AG04450 (cell line): ENCODE data around the gene PGS1. TPM values are rescaled to one million over a fixed set of nuclear protein-coding genes. Genes with fewer than 3 reads are reported as not detected.

Experiments used
- CTCF ChIA-PET: fragments of 300-600, 350-600 bp; formaldehyde crosslinking; extraction: SDS; loops from one replicate; lab custom pipeline; 2022; ENCODE audit warnings: antibody characterized with exemption, inconsistent platforms; lab: Charles Lee
- POLR2A ChIA-PET: fragments of 350-600 bp; formaldehyde crosslinking; extraction: SDS; loops from one replicate; lab custom pipeline; 2021; ENCODE audit warnings: antibody characterized with exemption, inconsistent platforms; lab: Yijun Ruan, JAX
- DNase-seq: peaks from one replicate; pipeline ENCODE4 v3.0.0-alpha.2; 2011; ENCODE audit warnings: low read depth, low spot score
- H3K27ac ChIP-seq: one replicate; pipeline ENCODE4 v1.5.1; 2012; ENCODE audit warnings: low read depth, low read length, control low read depth
- H3K27me3 ChIP-seq: one replicate; pipeline ENCODE4 v1.6.0; 2012; ENCODE audit warnings: low read length; ENCODE audit not compliant: control insufficient read depth, insufficient read depth
- H3K4me3 ChIP-seq: 2 replicates; pipeline ENCODE4 v1.5.1; 2011; ENCODE audit warnings: mild to moderate bottlenecking, low read depth, low read length, control low read depth
- H3K9me3 ChIP-seq: 2 replicates; pipeline ENCODE4 v1.5.1; 2012; ENCODE audit warnings: low read length; ENCODE audit not compliant: control insufficient read depth, insufficient read depth
- CTCF ChIP-seq: IDR thresholded peaks from 2 replicates; pipeline ENCODE4 v1.5.1; 2011; ENCODE audit warnings: low read depth, low read length, control low read depth, inconsistent platforms
- polyA plus RNA-seq: library from polyadenylated mRNA; depleted of rRNA; stranded (reverse); fragments of >200 nt; gene quantifications from 2 replicates; pipeline ENCODE4 v1.2.3, GENCODE V29; 2011

The PGS1 gene
- polyA plus RNA-seq, 1 experiment, result 31.0 TPM

- ChIA-PET POLR2A (no interaction called here), CTCF (interaction anchor here (0.6 kb wide), 1 partner anchor 386 kb away, joined by 4 read pairs; no protein-coding TSS in a partner anchor)
- TF ChIP-seq CTCF, result no peak
- no peak overlapping the region for H3K27ac ChIP-seq
- no peak for DNase-seq
- H3K27me3 ChIP-seq, result no peaks in the 10 kb centered on the region
- no peak overlapping the region for H3K4me3 ChIP-seq
- no peaks in the 10 kb centered on the region; the same call in 1 of the 2 replicates for H3K9me3 ChIP-seq
Observed at GRCh38 chr17:78426293-78426879, 47.9 kb downstream of the PGS1 start.

DNA sequence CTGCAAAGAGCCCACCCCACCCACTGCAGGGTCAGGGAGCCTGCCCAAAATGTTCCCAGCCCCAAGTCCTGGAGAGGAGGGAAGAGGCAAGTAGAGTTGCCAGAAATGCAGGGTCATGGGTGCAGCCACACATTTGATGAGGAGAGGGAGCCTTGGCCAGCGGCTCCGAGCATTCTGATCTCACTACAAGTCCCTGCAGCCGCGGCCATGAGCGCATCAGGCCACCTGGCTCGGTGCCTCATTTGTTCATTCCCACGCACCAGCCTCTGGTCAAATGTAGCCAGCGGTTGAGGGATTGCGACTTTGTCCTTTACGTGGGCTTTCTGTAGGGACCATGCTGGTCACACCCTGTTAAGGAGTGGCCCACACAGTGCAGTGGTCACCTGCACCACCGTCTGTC, 48.7 kb downstream of the PGS1 start:
- Histone ChIP-seq H3K27ac (no peak overlapping the region), H3K4me3 (no peak overlapping the region), H3K9me3 (no peaks in the 10 kb centered on the region; the same call in 1 of the 2 replicates), H3K27me3 (no peaks in the 10 kb centered on the region)
- TF ChIP-seq CTCF, result no peak
- ChIA-PET CTCF (interaction anchor here (0.6 kb wide), 1 partner anchor 385 kb away, joined by 4 read pairs; no protein-coding TSS in a partner anchor), POLR2A (no interaction called here)
- DNase-seq, result no peak

- ChIA-PET CTCF (no interaction called here), POLR2A (interaction anchor here (0.7 kb wide), 1 partner anchor 58 kb away, joined by 3 read pairs; no protein-coding TSS in a partner anchor)
- Histone ChIP-seq H3K4me3 (no peak overlapping the region), H3K9me3 (no peaks in the 10 kb centered on the region; the same call in 1 of the 2 replicates), H3K27me3 (no peaks in the 10 kb centered on the region), H3K27ac (no peak overlapping the region)
- TF ChIP-seq CTCF, result no peak
- no peak for DNase-seq
Observed at GRCh38 chr17:78428025-78428575, 49.7 kb downstream of the PGS1 start.

- Histone ChIP-seq H3K4me3 (no peak overlapping the region), H3K27ac (no peak overlapping the region), H3K27me3 (no peaks in the 10 kb centered on the region), H3K9me3 (no peaks in the 10 kb centered on the region; the same call in 1 of the 2 replicates)
- CTCF ChIA-PET, result interaction anchor here (0.6 kb wide), 1 partner anchor 169 kb away, joined by 8 read pairs; no protein-coding TSS in a partner anchor
- POLR2A ChIA-PET, result interaction anchor here (0.7 kb wide), 1 partner anchor 59 kb away, joined by 3 read pairs; no protein-coding TSS in a partner anchor
- no peak for TF ChIP-seq CTCF
- DNase-seq, result no peak
Observed at GRCh38 chr17:78428836-78429617, 50.6 kb downstream of the PGS1 start.
